H1 (cell line): ENCODE measurements around the gene ATP11A. TPM values are rescaled to one million over a fixed set of nuclear protein-coding genes. Genes with fewer than 3 reads are reported as not detected.

ENCODE experiments used
- CTCF ChIA-PET: fragments of 300-600 bp; sonication (Branson Sonifier 250); formaldehyde crosslinking; loops from one replicate; lab custom pipeline; 2021; ENCODE audit not compliant: partially characterized antibody; lab: Charles Lee
- POLR2A ChIA-PET: fragments of 300-600 bp; sonication (Branson Sonifier 250); formaldehyde crosslinking; loops from one replicate; lab custom pipeline; 2021; ENCODE audit warnings: inconsistent platforms; ENCODE audit not compliant: partially characterized antibody; lab: Charles Lee
- DNase-seq, 2 experiments: peaks; one replicate each; pipeline versions ENCODE4 v3.0.0 to v3.0.0-alpha.2; 2010 to 2022; ENCODE audit warnings: low spot score in 2 of 2, low read depth in 1 of 2, mixed read lengths in 1 of 2
- FAIRE-seq: peaks from 2 replicates; lab custom pipeline; 2011; peaks lifted over from hg19 to GRCh38; lab: Jason Lieb, UNC
- H2AFZ ChIP-seq: 2 replicates; pipeline ENCODE4 v1.8.1; 2012; ENCODE audit warnings: low read length, inconsistent platforms
- H2AK5ac ChIP-seq: 2 replicates; pipeline ENCODE4 v1.6.1; 2013; ENCODE audit warnings: low read depth, low read length
- H2BK120ac ChIP-seq: replicated peaks from 2 replicates; pipeline ENCODE3; 2013; ENCODE audit warnings: low read depth, low read length, inconsistent platforms
- H2BK12ac ChIP-seq: 2 replicates; pipeline ENCODE4 v1.6.1; 2013; ENCODE audit warnings: low read depth, low read length
- H2BK15ac ChIP-seq: 2 replicates; pipeline ENCODE4 v1.6.1; 2013; ENCODE audit warnings: low read length
- H2BK20ac ChIP-seq: 2 replicates; pipeline ENCODE4 v1.6.1; 2013; ENCODE audit warnings: low read length
- H2BK5ac ChIP-seq: 2 replicates; pipeline ENCODE4 v1.6.1; 2013; ENCODE audit warnings: low read depth, low read length
- H3K14ac ChIP-seq: 2 replicates; pipeline ENCODE4 v1.6.1; 2013; ENCODE audit warnings: inconsistent platforms; ENCODE audit not compliant: insufficient read length
- H3K18ac ChIP-seq: 2 replicates; pipeline ENCODE4 v1.6.1; 2013; ENCODE audit warnings: low read length; ENCODE audit errors: extremely low read depth
- H3K23ac ChIP-seq: 2 replicates; pipeline ENCODE4 v1.6.1; 2013; ENCODE audit warnings: inconsistent platforms; ENCODE audit not compliant: insufficient read length
- H3K23me2 ChIP-seq: 2 replicates; pipeline ENCODE4 v1.6.1; 2013; ENCODE audit warnings: low read depth, low read length
- H3K27ac ChIP-seq: 2 replicates; pipeline ENCODE4 v1.6.1; 2011; ENCODE audit warnings: low read depth, low read length, inconsistent platforms
- H3K27me3 ChIP-seq, 4 experiments: replicated peaks in 1 of 4; 1 replicate in 1 of 4; 2 replicates in 3 of 4; pipeline versions ENCODE4 v1.6.1 to v1.8.1; 2011 to 2013; ENCODE audit warnings: low read length in 3 of 4, mild to moderate bottlenecking in 3 of 4, inconsistent platforms in 2 of 4, mixed read lengths in 2 of 4, moderate library complexity in 1 of 4; ENCODE audit not compliant: control insufficient read depth in 3 of 4, insufficient read depth in 3 of 4; ENCODE audit errors: extremely low read depth in 1 of 4
- H3K36me3 ChIP-seq, 4 experiments: 2 replicates each; pipeline versions ENCODE4 v1.6.1 to v1.8.1; 2011 to 2013; ENCODE audit warnings: mild to moderate bottlenecking in 4 of 4, low read length in 3 of 4, moderate library complexity in 2 of 4, control low read depth in 1 of 4, inconsistent platforms in 1 of 4; ENCODE audit not compliant: insufficient read depth in 4 of 4, control insufficient read depth in 2 of 4
- H3K4ac ChIP-seq: replicated peaks from 2 replicates; pipeline ENCODE3; 2013; ENCODE audit warnings: low read length, low read depth, mixed read lengths, inconsistent platforms; ENCODE audit not compliant: insufficient read length
- H3K4me1 ChIP-seq, 4 experiments: replicated peaks in 1 of 4; 1 replicate in 1 of 4; 2 replicates in 3 of 4; pipeline versions ENCODE4 v1.6.1 to v1.8.1; 2011 to 2013; ENCODE audit warnings: low read length in 3 of 4, inconsistent platforms in 2 of 4, mixed read lengths in 1 of 4; ENCODE audit not compliant: insufficient read depth in 4 of 4, control insufficient read depth in 3 of 4
- H3K4me2 ChIP-seq, 2 experiments: 2 replicates each; pipeline versions ENCODE4 v1.6.1 to v1.8.1; 2011 to 2013; ENCODE audit warnings: low read depth in 2 of 2, low read length in 2 of 2, control low read depth in 1 of 2, inconsistent platforms in 1 of 2, mild to moderate bottlenecking in 1 of 2; ENCODE audit not compliant: insufficient read depth in 1 of 2
- H3K4me3 ChIP-seq, 4 experiments: fragments of 200-600, 300-600 bp in 1 of 4; sonication (generic), shearing (Covaris generic), sonication (Bioruptor Twin) in 1 of 4; 2 replicates each; pipeline versions ENCODE4 v1.5.1 to v1.8.1; 2011 to 2016; ENCODE audit warnings: low read length in 4 of 4, low read depth in 3 of 4, control low read depth in 2 of 4, inconsistent platforms in 2 of 4, mild to moderate bottlenecking in 2 of 4, mixed read lengths in 1 of 4, moderate library complexity in 1 of 4; ENCODE audit not compliant: insufficient read depth in 2 of 4; ENCODE audit errors: extremely low read depth in 1 of 4
- H3K56ac ChIP-seq: replicated peaks from 2 replicates; pipeline ENCODE3; 2013; ENCODE audit warnings: low read depth, mild to moderate bottlenecking, mixed read lengths, low read length, inconsistent platforms; ENCODE audit not compliant: insufficient read length
- H3K79me1 ChIP-seq: 2 replicates; pipeline ENCODE4 v1.6.1; 2013; ENCODE audit warnings: low read depth, low read length, control low read depth
- H3K79me2 ChIP-seq, 2 experiments: 2 replicates each; pipeline versions ENCODE4 v1.6.1 to v1.8.1; 2012 to 2013; ENCODE audit warnings: low read length in 2 of 2, mild to moderate bottlenecking in 2 of 2, inconsistent platforms in 1 of 2; ENCODE audit not compliant: insufficient read depth in 2 of 2, control insufficient read depth in 1 of 2
- H3K9ac ChIP-seq, 4 experiments: replicated peaks in 1 of 4; 1 replicate in 1 of 4; 2 replicates in 3 of 4; pipeline versions ENCODE4 v1.6.1 to v1.8.1; 2011 to 2013; ENCODE audit warnings: low read depth in 3 of 4, low read length in 3 of 4, control low read depth in 2 of 4, mild to moderate bottlenecking in 2 of 4, moderate library complexity in 2 of 4, inconsistent platforms in 1 of 4; ENCODE audit errors: extremely low read depth in 1 of 4
- H3K9me3 ChIP-seq, 2 experiments: 2 replicates each; pipeline versions ENCODE4 v1.6.1 to v1.8.1; 2012 to 2013; ENCODE audit warnings: mild to moderate bottlenecking in 2 of 2, moderate library complexity in 2 of 2, control low read depth in 1 of 2, inconsistent platforms in 1 of 2, low read depth in 1 of 2, low read length in 1 of 2, mixed read lengths in 1 of 2; ENCODE audit not compliant: insufficient read depth in 2 of 2
- H4K20me1 ChIP-seq, 2 experiments: replicated peaks in 1 of 2; 2 replicates each; pipeline versions ENCODE3 to v1.8.1; 2011 to 2013; ENCODE audit warnings: inconsistent platforms in 2 of 2, low read length in 2 of 2, mild to moderate bottlenecking in 1 of 2; ENCODE audit not compliant: insufficient read depth in 2 of 2, control insufficient read depth in 1 of 2
- H4K5ac ChIP-seq: 2 replicates; pipeline ENCODE4 v1.6.1; 2013; ENCODE audit warnings: low read length, low read depth, mixed read lengths, inconsistent platforms; ENCODE audit not compliant: insufficient read length
- H4K8ac ChIP-seq: 2 replicates; pipeline ENCODE4 v1.8.0; 2013; ENCODE audit warnings: mild to moderate bottlenecking, moderate library complexity, low read length, inconsistent platforms; ENCODE audit not compliant: insufficient read depth; ENCODE audit errors: extremely low read depth
- H4K91ac ChIP-seq: replicated peaks from 2 replicates; pipeline ENCODE3; 2013; ENCODE audit warnings: low read length, mixed read lengths, inconsistent platforms; ENCODE audit not compliant: insufficient read length
- KDM1A ChIP-seq: fragments of 200-600, 300-600 bp; sonication (generic); IDR thresholded peaks from 2 replicates; pipeline ENCODE4 v1.7.1; 2016; ENCODE audit warnings: mild to moderate bottlenecking, low read length, borderline replicate concordance
- POLR2AphosphoS5 ChIP-seq: IDR thresholded peaks from 2 replicates; pipeline ENCODE4 v1.6.1; 2011; ENCODE audit warnings: low read depth, low read length
- RFX5 ChIP-seq: IDR thresholded peaks from 2 replicates; pipeline ENCODE4 v1.6.1; 2011; ENCODE audit warnings: low read depth, low read length, improper control_type of control experiment, borderline replicate concordance
- WGBS, 2 experiments: shearing (Covaris generic) in 1 of 2; methylation state at CpG; one replicate each; pipeline versions ENCODE4 v1.1.6 to v1.1.7; 2013 to 2015; ENCODE audit warnings: low lambda C conversion rate in 2 of 2, mixed read lengths in 2 of 2, inconsistent platforms in 1 of 2, low coverage in 1 of 2, missing lambda C conversion rate in 1 of 2; ENCODE audit not compliant: insufficient replicate concordance in 2 of 2, insufficient coverage in 1 of 2, insufficient read length in 1 of 2; ENCODE audit errors: extremely low coverage in 1 of 2, missing lambda C conversion rate in 1 of 2; 5-methylcytosine and 5-hydroxymethylcytosine counted together
- polyA plus RNA-seq, 7 experiments: library from polyadenylated mRNA; depleted of rRNA in 3 of 7; stranded (reverse) in 5 of 7; unstranded in 2 of 7; fragments of >200 nt in 5 of 7; fragments of 200-250 nt in 2 of 7; gene quantifications; 1 replicate in 5 of 7; 2 replicates in 1 of 7; 4 replicates in 1 of 7; pipeline versions ENCODE4 v1.2.1 to v1.2.3, GENCODE V29; 2011 to 2013; ENCODE audit warnings: missing spikeins in 2 of 7, mixed read lengths in 2 of 7
- total RNA-seq: library from RNA; stranded (reverse); fragmentation: NEBNext Ultra II Directional; extraction: Animal tissue kit (Norgen Biotek cat#: 25700); gene quantifications from 2 replicates; pipeline ENCODE4 v1.2.1, GENCODE V29; 2021

The ATP11A gene
- total and polyA plus RNA-seq, 2 of the 8 experiments (the other 6 are each of a cell fraction or from before 2014, with no cell fraction given), result 28.8 to 72.9 TPM

GRCh38 chr13:112880976-112881540 is 191.2 kb downstream of the ATP11A start:
- H2BK20ac ChIP-seq, result no peak overlapping the region
- H3K27me3 ChIP-seq, result no peaks in the 10 kb centered on the region
- H2AK5ac ChIP-seq, result no peak overlapping the region
- no peaks in the 10 kb centered on the region; the same call in 1 of the 2 replicates for H3K79me1 ChIP-seq
- H3K23ac ChIP-seq, result no peak overlapping the region
- H3K79me2 ChIP-seq, result no peaks in the 10 kb centered on the region
- no peak overlapping the region for H2BK120ac ChIP-seq
- no peak overlapping the region for H2AFZ ChIP-seq
- H3K4me3 ChIP-seq, result no peak overlapping the region
- H3K4me2 ChIP-seq, result no peak overlapping the region
- no peak overlapping the region for H4K8ac ChIP-seq
- H3K14ac ChIP-seq, result no peak overlapping the region
- H3K9ac ChIP-seq, result no peak overlapping the region
- no peak overlapping the region for H4K91ac ChIP-seq
- H3K18ac ChIP-seq, result no peak overlapping the region
- no peak overlapping the region; the same call in 1 of the 2 replicates for H2BK5ac ChIP-seq
- H2BK12ac ChIP-seq, result no peak overlapping the region
- H3K9me3 ChIP-seq, result no peaks in the 10 kb centered on the region
- FAIRE-seq (no peak), DNase-seq (no peak)
- H3K4me1 ChIP-seq, result peaks cover 0 to 10% (median 6%) of the 10 kb centered on the region in 4 experiments; a peak in 5 of 7 replicates
- POLR2A ChIA-PET, result interaction anchor here (1.1 kb wide), 1 partner anchor 8 kb away, joined by 4 read pairs; no protein-coding TSS in a partner anchor
- peaks cover 0 to 10% of the 10 kb centered on the region in 2 experiments for H4K20me1 ChIP-seq
- H3K23me2 ChIP-seq, result no peaks in the 10 kb centered on the region
- no peak overlapping the region for H2BK15ac ChIP-seq
- no peak overlapping the region for H3K4ac ChIP-seq
- H3K27ac ChIP-seq, result no peak overlapping the region
- WGBS, 2 experiments, result 95% methylated on average over 21 of the region's 21 CpGs; no CpG with 5 or more reads in 1 of the 2 experiments
- peaks cover 2 to 26% (median 14%) of the 10 kb centered on the region in 4 experiments for H3K36me3 ChIP-seq
- H3K56ac ChIP-seq, result no peak overlapping the region
- no peak overlapping the region for H4K5ac ChIP-seq
- CTCF ChIA-PET, result interaction anchor here (0.6 to 1.3 kb wide), 5 partner anchors 12 to 369 kb away, joined by 3 read pairs; no protein-coding TSS in a partner anchor
- TF ChIP-seq POLR2AphosphoS5 (no peak), KDM1A (no peak), RFX5 (no peak)
